Measurements from ENCODE around the gene RASA3. TPM values are rescaled to one million over a fixed set of nuclear protein-coding genes. Genes with fewer than 3 reads are reported as not detected.

RASA3 gene
- total RNA-seq, 2 experiments from 2014 or later, result 28.9 to 32.3 TPM

- Mint-ChIP-seq H3K27me3 (no peaks in the 10 kb centered on the region), H3K36me3 (ENCODE audit: low read depth) (peaks cover 34% of the 10 kb centered on the region), H3K27ac (no peak overlapping the region), H3K4me3 (no peak overlapping the region), H3K9me3 (no peaks in the 10 kb centered on the region), H3K4me1 (ENCODE audit: low read depth) (no peaks in the 10 kb centered on the region)
- CTCF ChIA-PET, result no interaction called here
- DNase-seq (no peak), ATAC-seq (no peak)
- no peak for TF ChIP-seq CTCF (IDR thresholded peaks at IDR 0.05)
- intact Hi-C loops (cut with micrococcal nuclease), result no loop called here
- POLR2A ChIA-PET, result no interaction called here
Measured at GRCh38 chr13:113981611-113982295, 150.7 kb downstream of the RASA3 start.

GRCh38 chr13:113981194-113981605 is 151.2 kb downstream of the RASA3 start:
- no peak for TF ChIP-seq CTCF (IDR thresholded peaks at IDR 0.05)
- Mint-ChIP-seq H3K4me3 (no peak overlapping the region), H3K27ac (no peak overlapping the region), H3K36me3 (ENCODE audit: low read depth) (peaks cover 38% of the 10 kb centered on the region), H3K9me3 (no peaks in the 10 kb centered on the region), H3K27me3 (no peaks in the 10 kb centered on the region), H3K4me1 (ENCODE audit: low read depth) (no peaks in the 10 kb centered on the region)
- DNase-seq, result no peak
- ChIA-PET POLR2A (no interaction called here), CTCF (no interaction called here)
- intact Hi-C loops (cut with micrococcal nuclease), result no loop called here
- ATAC-seq, result no peak

GRCh38 chr13:113980489-113981064 is 151.8 kb downstream of the RASA3 start:
- Mint-ChIP-seq H3K4me3 (no peak overlapping the region), H3K27ac (peak overlapping the region; percentile 24), H3K27me3 (no peaks in the 10 kb centered on the region)

GRCh38 chr13:113979791-113980471 is 152.5 kb downstream of the RASA3 start:
- no peak overlapping the region for H3K4me3 Mint-ChIP-seq
- ATAC-seq (peak; percentile 12), DNase-seq (no peak)
- H3K27me3 Mint-ChIP-seq, result no peaks in the 10 kb centered on the region
- ChIA-PET CTCF (no interaction called here), POLR2A (no interaction called here)
- peaks cover 41% of the 10 kb centered on the region for H3K36me3 Mint-ChIP-seq (ENCODE audit: low read depth)
- TF ChIP-seq CTCF (IDR thresholded peaks at IDR 0.05), result no peak
- H3K27ac Mint-ChIP-seq, result no peak overlapping the region
- no peaks in the 10 kb centered on the region for H3K9me3 Mint-ChIP-seq
- H3K4me1 Mint-ChIP-seq (ENCODE audit: low read depth), result peaks cover 2% of the 10 kb centered on the region
- intact Hi-C loops (cut with micrococcal nuclease), result no loop called here

More at GRCh38 chr13:113980489-113981064, 151.8 kb downstream of the RASA3 start:
- intact Hi-C loops (cut with micrococcal nuclease), result no loop called here
- ATAC-seq, result no peak
- peaks cover 41% of the 10 kb centered on the region for H3K36me3 Mint-ChIP-seq (ENCODE audit: low read depth)
- peaks cover 2% of the 10 kb centered on the region for H3K4me1 Mint-ChIP-seq (ENCODE audit: low read depth)
- no peak for DNase-seq
- POLR2A ChIA-PET, result no interaction called here
- H3K9me3 Mint-ChIP-seq, result no peaks in the 10 kb centered on the region
- CTCF ChIA-PET, result no interaction called here
- no peak for TF ChIP-seq CTCF (IDR thresholded peaks at IDR 0.05)

All from activated CD8-positive, alpha-beta T cell treated with anti-CD3 and anti-CD28 coated beads for 36 hours (primary cell).